ENCODE results near the gene LAMP2. TPM values are rescaled to one million over a fixed set of nuclear protein-coding genes. Genes with fewer than 3 reads are reported as not detected.

LAMP2 gene
- 100 to 1,000 TPM in 5 of 6 experiments, 10 to 100 TPM in 1; 95.6 to 124 (median 114) TPM for total RNA-seq (2021; fragmentation: NEBNext Ultra II Directional; extraction: Animal tissue kit (Norgen Biotek cat#: 25700))
- long read RNA-seq, full-length matches to known transcripts = 153 of 184 reads
- long read RNA-seq, partial matches to known transcripts = 12 of 184 reads
- long read RNA-seq, other reads (novel, unspliced or antisense) = 19 of 184 reads

DNA sequence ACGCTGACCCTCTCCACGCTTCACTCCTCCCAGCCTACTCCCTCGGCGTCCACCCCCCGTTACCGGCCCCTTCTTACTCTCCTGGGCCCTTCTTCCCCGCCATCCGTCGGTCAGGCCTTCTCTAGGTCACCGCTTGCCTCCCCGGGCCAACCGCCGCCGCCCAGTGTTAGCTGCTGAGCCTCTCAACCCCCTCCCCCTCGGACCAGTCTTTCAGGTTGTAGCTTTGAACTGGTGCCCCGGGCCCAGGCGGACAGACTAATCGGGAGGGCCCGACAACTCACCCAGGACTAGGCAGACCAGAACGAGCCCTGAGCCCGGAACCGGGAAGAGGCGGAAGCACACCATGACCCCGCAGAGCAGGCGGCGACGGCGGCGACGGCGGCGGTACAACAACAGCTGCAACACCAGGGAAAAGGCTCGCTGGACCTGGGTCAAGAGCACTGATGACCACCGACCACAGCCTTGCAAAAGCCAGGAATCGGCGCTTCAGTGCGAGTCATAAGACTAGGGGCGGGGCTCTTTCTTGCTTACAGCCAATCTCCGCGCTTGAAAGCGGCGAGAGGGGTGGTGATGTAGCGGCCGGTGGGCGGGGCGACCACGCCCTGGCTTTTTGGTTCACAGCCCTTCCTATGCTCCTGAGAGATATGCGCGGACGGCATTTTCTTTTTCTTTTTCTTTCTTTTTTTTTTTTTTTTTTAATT lies at the start of gene LAMP2:
LAMP2 (minus strand) TSS at position 472 of the 701 bp plus-strand sequence; CDS start at position 345, 127 bp downstream.
- Mint-ChIP-seq H3K4me3 (peak within 1 kb of the TSS; percentile 96), H3K4me1 (ENCODE audit: low read depth) (0 out of 2 replicates have a peak, but pooled peaks cover 5% of the 10 kb centered on the region), H3K27ac (peak within 1 kb of the TSS; percentile 86), H3K27me3 (ENCODE audit: insufficient read depth) (peaks cover 1% of the 10 kb centered on the region; the same call in 1 of the 2 replicates), H3K9me3 (no peaks in the 10 kb centered on the region), H3K36me3 (ENCODE audit: low read depth) (no peaks in the 10 kb centered on the region)
- TF ChIP-seq, protein P1, sequence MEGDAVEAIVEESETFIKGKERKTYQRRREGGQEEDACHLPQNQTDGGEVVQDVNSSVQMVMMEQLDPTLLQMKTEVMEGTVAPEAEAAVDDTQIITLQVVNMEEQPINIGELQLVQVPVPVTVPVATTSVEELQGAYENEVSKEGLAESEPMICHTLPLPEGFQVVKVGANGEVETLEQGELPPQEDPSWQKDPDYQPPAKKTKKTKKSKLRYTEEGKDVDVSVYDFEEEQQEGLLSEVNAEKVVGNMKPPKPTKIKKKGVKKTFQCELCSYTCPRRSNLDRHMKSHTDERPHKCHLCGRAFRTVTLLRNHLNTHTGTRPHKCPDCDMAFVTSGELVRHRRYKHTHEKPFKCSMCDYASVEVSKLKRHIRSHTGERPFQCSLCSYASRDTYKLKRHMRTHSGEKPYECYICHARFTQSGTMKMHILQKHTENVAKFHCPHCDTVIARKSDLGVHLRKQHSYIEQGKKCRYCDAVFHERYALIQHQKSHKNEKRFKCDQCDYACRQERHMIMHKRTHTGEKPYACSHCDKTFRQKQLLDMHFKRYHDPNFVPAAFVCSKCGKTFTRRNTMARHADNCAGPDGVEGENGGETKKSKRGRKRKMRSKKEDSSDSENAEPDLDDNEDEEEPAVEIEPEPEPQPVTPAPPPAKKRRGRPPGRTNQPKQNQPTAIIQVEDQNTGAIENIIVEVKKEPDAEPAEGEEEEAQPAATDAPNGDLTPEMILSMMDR (IDR thresholded peaks at IDR 0.05) = no peak
- DNase-seq = peak; percentile 83

DNA sequence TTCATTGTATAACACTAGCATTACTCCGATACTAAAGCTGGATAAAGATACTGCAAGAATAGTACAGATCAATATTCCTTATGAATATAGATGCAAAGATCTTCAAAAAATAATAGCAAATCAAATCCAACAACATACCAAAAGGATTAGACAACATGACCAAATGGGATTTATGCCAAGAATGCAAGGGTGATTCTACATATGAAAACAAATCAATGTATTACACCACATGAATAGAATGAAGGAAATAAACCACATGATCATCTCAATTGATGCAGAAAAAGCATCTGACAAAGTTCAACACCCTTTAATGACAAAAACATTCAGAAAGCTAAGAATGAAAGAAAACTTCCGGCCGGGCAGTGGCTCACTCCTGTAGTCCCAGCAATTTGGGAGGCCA lies 48.8 kb upstream of the LAMP2 start:
- peak; percentile 57 for DNase-seq
- Mint-ChIP-seq H3K27me3 (ENCODE audit: insufficient read depth) (no peaks in the 10 kb centered on the region; the same call in 1 of the 2 replicates), H3K9me3 (no peaks in the 10 kb centered on the region), H3K27ac (peak overlapping the region; percentile 86), H3K4me1 (ENCODE audit: low read depth) (peaks cover 20% of the 10 kb centered on the region), H3K36me3 (ENCODE audit: low read depth) (peaks cover 31% of the 10 kb centered on the region), H3K4me3 (peak overlapping the region; percentile 70)
- TF ChIP-seq, protein P1 (IDR thresholded peaks at IDR 0.05) = no peak

DNA sequence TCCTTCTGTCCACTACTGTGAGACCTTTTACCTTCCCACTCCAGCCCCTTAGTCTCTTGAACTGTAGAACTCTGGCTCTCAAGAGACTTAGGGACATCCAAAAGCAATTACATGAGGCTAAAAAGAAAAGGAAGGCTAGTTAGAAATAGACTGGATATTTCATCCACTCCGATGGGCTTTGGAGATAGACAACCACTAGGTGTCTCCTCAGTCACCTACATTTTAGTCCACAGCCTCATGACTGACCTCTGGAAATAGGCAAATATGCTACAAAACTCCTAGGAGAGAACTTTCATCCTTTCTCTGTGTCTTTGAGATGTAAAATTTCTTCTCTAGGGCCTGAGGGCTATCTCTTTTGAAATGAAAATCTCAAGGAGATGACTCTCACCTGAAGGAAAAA lies 45.1 kb upstream of the LAMP2 start:
- TF ChIP-seq, protein P1 (IDR thresholded peaks at IDR 0.05) = peak; percentile 58
- Mint-ChIP-seq H3K9me3 (no peaks in the 10 kb centered on the region), H3K36me3 (ENCODE audit: low read depth) (peaks cover 16% of the 10 kb centered on the region), H3K27me3 (ENCODE audit: insufficient read depth) (no peaks in the 10 kb centered on the region; the same call in 1 of the 2 replicates), H3K4me3 (no peak overlapping the region), H3K27ac (peak overlapping the region; percentile 49; the same call in 1 of the 2 replicates), H3K4me1 (ENCODE audit: low read depth) (peaks cover 18% of the 10 kb centered on the region)
- DNase-seq = peak; percentile 3

DNA sequence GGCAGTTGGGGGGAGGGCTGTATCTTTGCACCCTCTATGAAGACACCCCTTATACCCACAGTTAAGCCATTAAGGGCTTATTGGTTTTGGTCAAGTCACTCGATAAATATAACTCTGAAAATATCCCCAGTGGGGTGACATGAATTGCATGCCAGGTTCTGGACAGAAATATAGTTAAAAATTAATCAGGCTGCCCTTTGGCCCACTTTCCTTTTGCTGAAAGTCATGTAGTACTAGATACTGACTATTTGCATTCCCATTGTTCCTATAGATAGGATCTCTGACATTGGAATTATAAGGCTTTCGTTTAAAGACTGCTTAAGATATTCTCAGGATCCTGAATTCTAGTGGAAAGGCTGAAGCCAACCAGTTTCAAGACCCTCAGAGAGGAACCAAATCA lies 43.5 kb upstream of the LAMP2 start:
- Mint-ChIP-seq H3K4me3 (no peak overlapping the region), H3K36me3 (ENCODE audit: low read depth) (peaks cover 1% of the 10 kb centered on the region), H3K27ac (no peak overlapping the region), H3K27me3 (ENCODE audit: insufficient read depth) (no peaks in the 10 kb centered on the region; the same call in 1 of the 2 replicates), H3K9me3 (no peaks in the 10 kb centered on the region), H3K4me1 (ENCODE audit: low read depth) (peaks cover 2% of the 10 kb centered on the region)
- TF ChIP-seq, protein P1 (IDR thresholded peaks at IDR 0.05) = no peak
- DNase-seq = no peak

DNA sequence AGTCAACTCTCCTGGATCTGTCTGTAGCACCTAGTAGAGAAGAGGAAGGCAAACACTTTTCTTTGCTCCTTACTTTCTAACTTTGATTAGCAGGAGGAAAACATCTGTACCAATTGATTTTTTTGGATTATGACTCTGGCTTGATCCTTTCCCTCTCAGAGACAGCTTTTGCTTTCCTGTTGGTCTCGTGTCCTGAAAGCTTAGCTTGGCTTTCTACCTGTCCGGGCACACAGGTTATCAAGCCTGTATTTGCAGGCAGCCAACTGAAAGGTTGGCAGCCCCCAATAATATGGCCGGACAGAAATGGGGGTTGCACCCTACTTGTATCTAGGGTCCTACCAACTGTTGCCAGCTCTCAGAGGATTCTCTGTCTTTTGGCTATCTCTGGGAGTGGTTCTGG lies 43.1 kb upstream of the LAMP2 start:
- TF ChIP-seq, protein P1 (IDR thresholded peaks at IDR 0.05) = no peak
- Mint-ChIP-seq H3K27me3 (ENCODE audit: insufficient read depth) (no peaks in the 10 kb centered on the region; the same call in 1 of the 2 replicates), H3K27ac (no peak overlapping the region), H3K4me1 (ENCODE audit: low read depth) (no peaks in the 10 kb centered on the region), H3K9me3 (no peaks in the 10 kb centered on the region), H3K4me3 (no peak overlapping the region), H3K36me3 (ENCODE audit: low read depth) (no peaks in the 10 kb centered on the region; the same call in 1 of the 2 replicates)
- no peak for DNase-seq
